ENCODE measurements around the gene OR4K15.

OR4K15 gene

GRCh38 chr14:20008156-20008555 lies 32.8 kb downstream of the OR4K15 start:
- Histone ChIP-seq H3K4me1 (ENCODE audit: control insufficient read depth in 5 of 5, insufficient read depth in 5 of 5, low read length in 5 of 5) (no peaks in the 10 kb centered on the region), H3K4me3 (ENCODE audit: low read depth in 1 of 5, low read length in 5 of 5) (no peak overlapping the region)

GRCh38 chr14:20019257-20019865 lies 44.0 kb downstream of the OR4K15 start, which contains the start of gene OR4K14:
TSS of gene OR4K14 (minus strand) at chr14:20019307. CDS start at chr14:20015193, 4,114 bp downstream.
- Histone ChIP-seq H3K4me1 (ENCODE audit: control insufficient read depth in 5 of 5, insufficient read depth in 5 of 5, low read length in 5 of 5) (no peaks in the 10 kb centered on the region), H3K27ac (ENCODE audit: low read depth, low read length) (no peak within 1 kb of the TSS), H3K9me3 (ENCODE audit: control insufficient read depth in 5 of 5, low read length in 5 of 5) (peaks cover 0 to 5% (median 4%) of the 10 kb centered on the region in 5 donors), H3K4me3 (ENCODE audit: low read depth in 1 of 5, low read length in 5 of 5) (no peak within 1 kb of the TSS), H3K9ac (ENCODE audit: low read length in 5 of 5) (no peak within 1 kb of the TSS), H3K27me3 (ENCODE audit: control insufficient read depth in 5 of 5, insufficient read depth in 4 of 5, low read length in 5 of 5) (no peaks in the 10 kb centered on the region), H3K36me3 (ENCODE audit: control insufficient read depth in 5 of 5, insufficient read depth in 5 of 5, low read length in 5 of 5) (no peaks in the 10 kb centered on the region)

More at GRCh38 chr14:20008156-20008555, 32.8 kb downstream of the OR4K15 start:
- no peaks in the 10 kb centered on the region for H3K36me3 ChIP-seq (ENCODE audit: control insufficient read depth in 5 of 5, insufficient read depth in 5 of 5, low read length in 5 of 5)
- no peaks in the 10 kb centered on the region for H3K27me3 ChIP-seq (ENCODE audit: control insufficient read depth in 5 of 5, insufficient read depth in 4 of 5, low read length in 5 of 5)
- no peak overlapping the region for H3K9ac ChIP-seq (ENCODE audit: low read length in 5 of 5)
- no peak overlapping the region for H3K27ac ChIP-seq (ENCODE audit: low read depth, low read length)
- peaks cover 0 to 6% (median 4%) of the 10 kb centered on the region in 5 donors for H3K9me3 ChIP-seq (ENCODE audit: control insufficient read depth in 5 of 5, low read length in 5 of 5)

Data from subcutaneous abdominal adipose tissue (tissue), 5 donors.